Activated T-helper 17 cell treated with anti-CD3 and anti-CD28 coated beads, Interleukin-2, amount 50 U/mL, for 72 hours (primary cell): Measurements from ENCODE around the gene OSBP. TPM values are rescaled to one million over a fixed set of nuclear protein-coding genes. Genes with fewer than 3 reads are reported as not detected.

Source experiments
- ATAC-seq: fragments of 150-1000 bp; cut with Tn5 transposase; replicated peaks from 2 replicates; pipeline ENCODE4 v1.10.0; 2021; ENCODE audit warnings: mild to moderate bottlenecking, moderate library complexity
- H3K27ac Mint-ChIP-seq: one replicate; pipeline ENCODE4 v1.8.0; 2022; ENCODE audit warnings: mixed read lengths
- H3K27me3 Mint-ChIP-seq: one replicate; pipeline ENCODE4 v1.8.0; 2022; ENCODE audit warnings: mixed read lengths
- H3K36me3 Mint-ChIP-seq: one replicate; pipeline ENCODE4 v1.8.0; 2022; ENCODE audit warnings: low read depth, mild to moderate bottlenecking, mixed read lengths
- H3K4me1 Mint-ChIP-seq: one replicate; pipeline ENCODE4 v1.8.0; 2022; ENCODE audit warnings: mixed read lengths
- H3K4me3 Mint-ChIP-seq: one replicate; pipeline ENCODE4 v1.8.0; 2022; ENCODE audit warnings: mild to moderate bottlenecking, mixed read lengths
- H3K9me3 Mint-ChIP-seq: one replicate; pipeline ENCODE4 v1.8.0; 2022; ENCODE audit warnings: mixed read lengths
- total RNA-seq, 2 donors: library from RNA; stranded (reverse); gene quantifications; one replicate each; pipeline ENCODE4 v1.2.3, GENCODE V29; 2022

The OSBP gene
- total RNA-seq, 2 donors from 2014 or later: 31.0 to 33.0 TPM

DNA sequence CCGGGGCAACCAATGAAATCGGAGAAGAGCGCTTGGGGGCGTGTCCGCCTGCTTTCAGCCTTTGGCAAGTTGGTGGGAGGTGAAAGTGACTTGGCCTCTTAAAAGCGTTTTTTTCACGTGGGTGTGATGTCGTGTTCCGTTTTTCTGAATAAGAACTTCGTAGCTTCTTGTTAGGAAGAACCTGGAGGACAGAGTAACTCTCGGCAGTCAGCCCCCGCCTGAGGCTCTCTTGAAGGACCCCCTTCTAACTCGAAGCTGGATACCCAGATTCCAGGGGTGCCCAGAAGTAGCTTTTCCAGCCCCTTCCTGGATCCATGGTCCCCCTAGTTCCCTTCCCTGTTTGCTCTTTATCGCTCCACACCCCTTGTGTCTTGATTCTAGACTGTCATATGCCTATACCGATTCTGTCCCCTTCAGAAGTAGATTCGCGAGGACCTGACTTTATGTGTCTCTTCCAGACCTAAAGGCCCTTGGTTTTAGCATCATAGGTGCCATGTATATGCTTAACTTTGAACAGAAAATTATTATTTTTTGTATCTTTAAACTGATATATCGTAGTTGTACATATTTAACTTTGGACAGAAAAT lies 915 bp upstream of the OSBP start:
- H3K36me3 Mint-ChIP-seq: peaks cover 40% of the 10 kb centered on the region
- no peaks in the 10 kb centered on the region for H3K9me3 Mint-ChIP-seq
- ATAC-seq: no peak
- no peaks in the 10 kb centered on the region for H3K27me3 Mint-ChIP-seq
- peak overlapping the region; percentile 92 for H3K27ac Mint-ChIP-seq
- H3K4me3 Mint-ChIP-seq: peak overlapping the region; percentile 99
- H3K4me1 Mint-ChIP-seq: peaks cover 27% of the 10 kb centered on the region

GRCh38 chr11:59615120-59615636 lies 396 bp downstream of the OSBP start:
- peaks cover 52% of the 10 kb centered on the region for H3K36me3 Mint-ChIP-seq
- H3K9me3 Mint-ChIP-seq: no peaks in the 10 kb centered on the region
- peaks cover 31% of the 10 kb centered on the region for H3K4me1 Mint-ChIP-seq
- no peak for ATAC-seq
- H3K4me3 Mint-ChIP-seq: peak overlapping the region; percentile 99
- peak overlapping the region; percentile 96 for H3K27ac Mint-ChIP-seq
- H3K27me3 Mint-ChIP-seq: no peaks in the 10 kb centered on the region

GRCh38 chr11:59614277-59615119 lies 1.1 kb downstream of the OSBP start:
- ATAC-seq: no peak
- Mint-ChIP-seq H3K4me1 (peaks cover 31% of the 10 kb centered on the region), H3K36me3 (peaks cover 59% of the 10 kb centered on the region), H3K4me3 (peak overlapping the region; percentile 99), H3K27me3 (no peaks in the 10 kb centered on the region), H3K27ac (peak overlapping the region; percentile 96), H3K9me3 (no peaks in the 10 kb centered on the region)

DNA sequence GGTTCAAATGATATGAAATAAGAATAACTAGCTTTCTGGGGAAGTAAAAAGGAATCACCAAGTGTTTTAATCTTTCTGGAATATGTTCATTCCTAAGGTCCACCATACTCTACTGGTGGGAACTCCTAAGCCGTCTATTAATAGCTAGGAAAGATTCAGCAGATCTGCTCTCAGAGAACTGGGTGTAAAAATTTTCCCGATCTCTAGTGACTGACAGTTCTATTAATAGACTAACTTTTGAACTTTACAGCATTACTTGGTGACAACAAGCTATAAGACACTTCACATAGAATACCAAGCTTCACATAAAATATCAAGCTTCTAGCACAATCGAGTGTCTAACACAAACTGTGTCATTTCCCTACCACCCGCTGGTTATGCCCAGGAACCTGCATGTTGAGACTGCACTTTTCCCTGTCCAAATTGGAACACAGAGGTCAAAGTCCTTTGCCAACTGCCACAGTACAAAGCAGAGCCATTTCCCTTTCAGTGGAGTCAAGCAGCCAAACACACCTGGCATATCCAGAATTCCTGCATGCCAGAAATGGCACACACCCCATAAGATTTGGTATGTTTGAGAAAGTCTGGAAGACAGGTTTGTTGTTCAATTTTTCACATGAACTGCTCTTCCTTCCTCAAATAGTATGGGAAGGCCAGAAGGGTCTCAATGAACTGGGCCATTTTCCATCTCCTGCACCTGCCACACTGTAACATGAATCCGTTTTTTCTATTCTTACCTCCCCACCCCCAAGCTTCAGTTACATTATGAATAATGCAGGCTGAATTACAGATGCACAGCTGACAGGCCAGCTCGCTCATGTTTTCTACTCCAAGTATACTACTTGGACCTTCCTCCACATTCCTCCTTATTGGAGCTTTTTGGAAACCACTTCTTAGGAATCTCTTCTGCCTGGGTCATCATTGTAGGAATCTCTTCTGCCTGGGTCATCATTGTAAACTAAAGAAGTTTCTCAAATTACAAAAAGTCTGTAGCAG lies 3.7 kb downstream of the OSBP start:
- no peaks in the 10 kb centered on the region for H3K27me3 Mint-ChIP-seq
- H3K36me3 Mint-ChIP-seq: peaks cover 86% of the 10 kb centered on the region
- H3K4me1 Mint-ChIP-seq: peaks cover 31% of the 10 kb centered on the region
- no peaks in the 10 kb centered on the region for H3K9me3 Mint-ChIP-seq
- ATAC-seq: no peak
- H3K27ac Mint-ChIP-seq: peak overlapping the region; percentile 64
- H3K4me3 Mint-ChIP-seq: peak overlapping the region; percentile 99

GRCh38 chr11:59610289-59610688 lies 5.3 kb downstream of the OSBP start:
- peaks cover 31% of the 10 kb centered on the region for H3K4me1 Mint-ChIP-seq
- peaks cover 95% of the 10 kb centered on the region for H3K36me3 Mint-ChIP-seq

DNA sequence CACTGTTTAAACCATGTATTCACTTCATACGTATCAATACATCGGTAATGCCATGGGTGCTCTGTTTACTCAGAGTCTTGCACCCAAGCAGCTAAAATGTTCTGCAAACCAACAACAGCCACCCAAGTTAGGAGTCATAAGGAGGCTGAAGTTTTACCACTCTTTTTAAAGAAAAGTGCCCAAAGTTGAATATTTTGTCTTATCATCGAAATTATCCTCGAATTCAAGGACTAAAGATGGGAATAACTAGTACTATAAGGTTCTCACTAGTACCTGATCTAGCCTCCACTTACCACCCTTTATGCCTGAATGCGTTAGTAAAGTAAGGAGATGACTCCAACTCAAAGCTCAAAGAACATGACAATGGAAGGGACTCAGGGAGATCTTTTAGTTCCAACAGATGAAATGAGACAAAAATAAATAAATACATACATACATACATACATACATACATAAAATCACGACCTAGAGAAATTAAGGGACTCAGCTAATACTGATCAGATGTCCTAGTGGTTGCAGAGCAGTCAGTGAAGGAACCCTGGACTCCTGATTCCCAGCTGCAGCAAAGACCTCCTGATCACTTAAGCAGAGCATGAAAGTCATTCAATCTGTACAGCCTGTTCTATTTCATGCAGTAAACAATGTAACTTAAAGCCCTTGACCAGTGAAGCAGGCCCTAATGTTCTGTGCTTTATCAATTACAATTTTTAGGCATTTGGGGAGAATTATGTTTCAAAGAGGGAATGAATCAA lies 7.7 kb downstream of the OSBP start:
- no peak for ATAC-seq
- Mint-ChIP-seq H3K36me3 (peaks cover 98% of the 10 kb centered on the region), H3K9me3 (no peaks in the 10 kb centered on the region), H3K27ac (no peak overlapping the region), H3K4me3 (no peak overlapping the region), H3K4me1 (peaks cover 16% of the 10 kb centered on the region), H3K27me3 (no peaks in the 10 kb centered on the region)

More at GRCh38 chr11:59610289-59610688, 5.3 kb downstream of the OSBP start:
- peak; percentile 64 for ATAC-seq
- Mint-ChIP-seq H3K4me3 (no peak overlapping the region), H3K27ac (no peak overlapping the region), H3K9me3 (no peaks in the 10 kb centered on the region), H3K27me3 (no peaks in the 10 kb centered on the region)

GRCh38 chr11:59602432-59602831 lies 13.1 kb downstream of the OSBP start:
- no peak overlapping the region for H3K4me3 Mint-ChIP-seq
- H3K27ac Mint-ChIP-seq: no peak overlapping the region
- H3K27me3 Mint-ChIP-seq: no peaks in the 10 kb centered on the region
- peaks cover 100% of the 10 kb centered on the region for H3K36me3 Mint-ChIP-seq
- ATAC-seq: no peak
- no peaks in the 10 kb centered on the region for H3K9me3 Mint-ChIP-seq
- no peaks in the 10 kb centered on the region for H3K4me1 Mint-ChIP-seq

GRCh38 chr11:59601788-59602187 lies 13.8 kb downstream of the OSBP start:
- Mint-ChIP-seq H3K27ac (no peak overlapping the region), H3K9me3 (no peaks in the 10 kb centered on the region), H3K4me3 (no peak overlapping the region), H3K27me3 (no peaks in the 10 kb centered on the region), H3K36me3 (peaks cover 100% of the 10 kb centered on the region), H3K4me1 (no peaks in the 10 kb centered on the region)
- no peak for ATAC-seq

- H3K27ac Mint-ChIP-seq: no peak overlapping the region
- no peak for ATAC-seq
- H3K4me1 Mint-ChIP-seq: no peaks in the 10 kb centered on the region
- H3K9me3 Mint-ChIP-seq: no peaks in the 10 kb centered on the region
- H3K27me3 Mint-ChIP-seq: no peaks in the 10 kb centered on the region
- peaks cover 100% of the 10 kb centered on the region for H3K36me3 Mint-ChIP-seq
- H3K4me3 Mint-ChIP-seq: no peak overlapping the region
Observed at GRCh38 chr11:59600636-59601035, 14.9 kb downstream of the OSBP start.

GRCh38 chr11:59600234-59600633 lies 15.3 kb downstream of the OSBP start:
- no peak overlapping the region for H3K4me3 Mint-ChIP-seq
- no peaks in the 10 kb centered on the region for H3K9me3 Mint-ChIP-seq
- peaks cover 100% of the 10 kb centered on the region for H3K36me3 Mint-ChIP-seq
- H3K27me3 Mint-ChIP-seq: no peaks in the 10 kb centered on the region
- H3K4me1 Mint-ChIP-seq: no peaks in the 10 kb centered on the region
- no peak for ATAC-seq
- no peak overlapping the region for H3K27ac Mint-ChIP-seq

GRCh38 chr11:59598961-59599360 lies 16.6 kb downstream of the OSBP start:
- no peak overlapping the region for H3K4me3 Mint-ChIP-seq
- no peaks in the 10 kb centered on the region for H3K9me3 Mint-ChIP-seq
- H3K4me1 Mint-ChIP-seq: no peaks in the 10 kb centered on the region
- H3K27ac Mint-ChIP-seq: no peak overlapping the region
- ATAC-seq: no peak
- H3K36me3 Mint-ChIP-seq: peaks cover 100% of the 10 kb centered on the region
- H3K27me3 Mint-ChIP-seq: no peaks in the 10 kb centered on the region

GRCh38 chr11:59584294-59584693 lies 31.3 kb downstream of the OSBP start:
- Mint-ChIP-seq H3K9me3 (no peaks in the 10 kb centered on the region), H3K4me1 (peaks cover 5% of the 10 kb centered on the region), H3K27me3 (no peaks in the 10 kb centered on the region), H3K27ac (no peak overlapping the region), H3K4me3 (no peak overlapping the region), H3K36me3 (peaks cover 92% of the 10 kb centered on the region)
- ATAC-seq: no peak

DNA sequence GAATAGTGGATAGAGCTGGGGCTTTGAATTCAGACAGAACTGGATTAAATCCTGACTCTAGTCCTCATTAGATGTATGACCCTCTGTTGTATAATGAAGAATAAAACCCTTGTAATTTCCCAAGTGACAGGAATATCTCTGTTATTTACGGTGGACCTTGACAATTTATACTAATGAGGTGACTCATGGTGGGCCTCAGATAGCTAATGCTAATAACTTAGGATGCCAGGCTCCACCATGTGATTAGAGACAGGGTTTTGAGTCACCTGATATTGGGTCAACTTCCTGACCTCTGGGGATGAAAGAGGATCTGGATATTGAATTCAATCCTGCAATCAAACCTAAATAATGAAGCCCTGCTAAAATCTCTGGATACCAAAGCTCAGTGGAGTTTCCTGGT lies 33.6 kb downstream of the OSBP start:
- Mint-ChIP-seq H3K4me3 (no peak overlapping the region), H3K27ac (no peak overlapping the region), H3K9me3 (no peaks in the 10 kb centered on the region), H3K27me3 (no peaks in the 10 kb centered on the region), H3K36me3 (peaks cover 96% of the 10 kb centered on the region), H3K4me1 (peaks cover 5% of the 10 kb centered on the region)
- no peak for ATAC-seq
